ENCODE measurements around the gene S100A3.

DNA sequence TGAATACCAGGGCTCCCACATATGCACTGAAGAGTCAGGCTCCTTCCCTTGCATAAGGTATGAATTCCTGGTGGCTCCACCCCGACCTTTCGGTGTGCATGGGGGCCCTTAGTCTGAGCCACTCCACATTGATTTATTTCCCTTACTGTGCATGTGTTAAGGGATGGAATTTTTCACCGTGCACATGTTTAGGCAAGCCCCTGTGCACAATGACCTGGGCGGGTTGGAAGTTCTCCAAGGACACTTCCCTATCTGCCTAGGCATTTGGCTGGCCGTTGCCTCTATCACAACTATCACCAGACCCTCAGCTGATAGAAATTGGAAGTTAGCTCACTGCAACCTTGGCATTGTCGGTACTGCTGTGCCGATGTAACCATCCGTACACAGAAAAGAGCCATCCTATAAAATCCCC is 22.9 kb downstream of the S100A3 start:
- TF ChIP-seq, protein P1, sequence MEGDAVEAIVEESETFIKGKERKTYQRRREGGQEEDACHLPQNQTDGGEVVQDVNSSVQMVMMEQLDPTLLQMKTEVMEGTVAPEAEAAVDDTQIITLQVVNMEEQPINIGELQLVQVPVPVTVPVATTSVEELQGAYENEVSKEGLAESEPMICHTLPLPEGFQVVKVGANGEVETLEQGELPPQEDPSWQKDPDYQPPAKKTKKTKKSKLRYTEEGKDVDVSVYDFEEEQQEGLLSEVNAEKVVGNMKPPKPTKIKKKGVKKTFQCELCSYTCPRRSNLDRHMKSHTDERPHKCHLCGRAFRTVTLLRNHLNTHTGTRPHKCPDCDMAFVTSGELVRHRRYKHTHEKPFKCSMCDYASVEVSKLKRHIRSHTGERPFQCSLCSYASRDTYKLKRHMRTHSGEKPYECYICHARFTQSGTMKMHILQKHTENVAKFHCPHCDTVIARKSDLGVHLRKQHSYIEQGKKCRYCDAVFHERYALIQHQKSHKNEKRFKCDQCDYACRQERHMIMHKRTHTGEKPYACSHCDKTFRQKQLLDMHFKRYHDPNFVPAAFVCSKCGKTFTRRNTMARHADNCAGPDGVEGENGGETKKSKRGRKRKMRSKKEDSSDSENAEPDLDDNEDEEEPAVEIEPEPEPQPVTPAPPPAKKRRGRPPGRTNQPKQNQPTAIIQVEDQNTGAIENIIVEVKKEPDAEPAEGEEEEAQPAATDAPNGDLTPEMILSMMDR (IDR thresholded peaks at IDR 0.05): no peak
- TF ChIP-seq POLR2A (IDR thresholded peaks at IDR 0.05): no peak

All from prostate gland (tissue), 2 donors.